Neural cell (in vitro differentiated cells): ENCODE measurements around the gene DIAPH2. TPM values are rescaled to one million over a fixed set of nuclear protein-coding genes. Genes with fewer than 3 reads are reported as not detected.

Experiments
- H2AFZ ChIP-seq: fragments of 200-600, 300-800 bp; sonication (generic), shearing (Covaris generic); 2 replicates; pipeline ENCODE4 v1.6.0; 2014; ENCODE audit warnings: low read depth, mild to moderate bottlenecking, antibody characterized with exemption, low read length, moderate library complexity
- H3F3A ChIP-seq: fragments of 200-600 bp; shearing (Covaris generic); 2 replicates; pipeline ENCODE4 v1.6.1; 2016; ENCODE audit warnings: mild to moderate bottlenecking, moderate library complexity, mixed read lengths, antibody characterized with exemption, low read length; ENCODE audit not compliant: insufficient read depth, poor library complexity, severe bottlenecking
- H3K27ac ChIP-seq: fragments of 200-600, 300-800 bp; sonication (generic), shearing (Covaris generic); 2 replicates; pipeline ENCODE4 v1.5.1; 2014; ENCODE audit warnings: mild to moderate bottlenecking, low read length, moderate library complexity
- H3K27me3 ChIP-seq: fragments of 300-800, 200-600 bp; sonication (generic), shearing (Covaris generic); 2 replicates; pipeline ENCODE4 v1.6.0; 2014; ENCODE audit warnings: mild to moderate bottlenecking, low read depth, low read length, moderate library complexity; ENCODE audit not compliant: insufficient read depth
- H3K36me3 ChIP-seq: fragments of 300-800, 200-600 bp; sonication (generic), shearing (Covaris generic); 2 replicates; pipeline ENCODE4 v1.5.1; 2014; ENCODE audit warnings: mild to moderate bottlenecking, antibody characterized with exemption, low read length, moderate library complexity; ENCODE audit not compliant: insufficient read depth
- H3K4me2 ChIP-seq: fragments of 300-800, 200-600 bp; sonication (generic), shearing (Covaris generic); 2 replicates; pipeline ENCODE4 v1.6.0; 2014; ENCODE audit warnings: mild to moderate bottlenecking, low read length
- H3K4me3 ChIP-seq: fragments of 300-800, 200-600 bp; sonication (generic), shearing (Covaris generic); 2 replicates; pipeline ENCODE4 v1.5.1; 2014; ENCODE audit warnings: mild to moderate bottlenecking, low read length, moderate library complexity
- H3K79me2 ChIP-seq: fragments of 200-600 bp; shearing (Covaris generic); replicated peaks from 2 replicates; pipeline ENCODE4 v1.6.0; 2014; ENCODE audit warnings: mild to moderate bottlenecking, low read length, moderate library complexity; ENCODE audit not compliant: insufficient read depth
- H3K9ac ChIP-seq: fragments of 300-800, 200-600 bp; sonication (generic), shearing (Covaris generic); 2 replicates; pipeline ENCODE4 v1.6.1; 2016; ENCODE audit warnings: mild to moderate bottlenecking, low read length, mixed read lengths
- H3K9me2 ChIP-seq: fragments of 200-600 bp; shearing (Covaris generic); 2 replicates; pipeline ENCODE4 v1.6.1; 2016; ENCODE audit warnings: mild to moderate bottlenecking, low read length, mixed read lengths; ENCODE audit not compliant: insufficient read depth
- H3K9me3 ChIP-seq: fragments of 200-600, 300-800 bp; sonication (generic), shearing (Covaris generic); 2 replicates; pipeline ENCODE4 v1.6.1; 2016; ENCODE audit warnings: mild to moderate bottlenecking, mixed run types, low read length, moderate library complexity, mixed read lengths
- H4K20me1 ChIP-seq: fragments of 200-600 bp; shearing (Covaris generic); 2 replicates; pipeline ENCODE4 v1.6.1; 2016; ENCODE audit warnings: mild to moderate bottlenecking, mixed run types; ENCODE audit not compliant: insufficient read depth
- CTCF ChIP-seq: fragments of 450-650 bp; IDR thresholded peaks from 2 replicates; pipeline ENCODE4 v1.5.1; 2014; ENCODE audit warnings: antibody characterized with exemption, mild to moderate bottlenecking, moderate library complexity; ENCODE audit not compliant: poor library complexity, severe bottlenecking
- EP300 ChIP-seq: fragments of 450-650 bp; conservative IDR thresholded peaks from 2 replicates; pipeline ENCODE4 v1.6.1; 2014; ENCODE audit warnings: antibody characterized with exemption, mild to moderate bottlenecking, moderate library complexity; ENCODE audit not compliant: poor library complexity, severe bottlenecking
- EZH2 ChIP-seq: fragments of 200-600, 300-800 bp; shearing (Covaris generic), sonication (generic); IDR thresholded peaks from 2 replicates; pipeline ENCODE4 v1.6.1; 2014; ENCODE audit warnings: antibody characterized with exemption, low read length, borderline replicate concordance, mild to moderate bottlenecking; ENCODE audit not compliant: insufficient read depth, poor library complexity, severe bottlenecking
- MXI1 ChIP-seq: fragments of 450-650 bp; conservative IDR thresholded peaks from 2 replicates; pipeline ENCODE4 v1.6.1; 2014; ENCODE audit warnings: antibody characterized with exemption, mild to moderate bottlenecking; ENCODE audit not compliant: poor library complexity, severe bottlenecking
- POLR2AphosphoS5 ChIP-seq: IDR thresholded peaks from 2 replicates; pipeline ENCODE4 v1.6.1; 2012
- RAD21 ChIP-seq: fragments of 450-650 bp; conservative IDR thresholded peaks from 2 replicates; pipeline ENCODE4 v1.6.1; 2014; ENCODE audit warnings: antibody characterized with exemption, mild to moderate bottlenecking, moderate library complexity
- REST ChIP-seq: IDR thresholded peaks from 2 replicates; pipeline ENCODE4 v1.6.1; 2012; ENCODE audit warnings: borderline replicate concordance
- SMC3 ChIP-seq: fragments of 450-650 bp; conservative IDR thresholded peaks from 2 replicates; pipeline ENCODE4 v1.6.1; 2014; ENCODE audit warnings: antibody characterized with exemption, mild to moderate bottlenecking, moderate library complexity; ENCODE audit not compliant: poor library complexity
- TAF1 ChIP-seq: IDR thresholded peaks from 2 replicates; pipeline ENCODE4 v1.6.1; 2012; ENCODE audit warnings: low read depth
- polyA plus RNA-seq: library from polyadenylated mRNA; depleted of rRNA; stranded (reverse); fragments of >200 nt; gene quantifications from 2 replicates; pipeline ENCODE4 v1.2.3, GENCODE V29; 2014

DIAPH2 gene
- polyA plus RNA-seq, 1 donor from 2014 or later, result 0.07 TPM

GRCh38 chrX:97215186-97215585 is 530.5 kb downstream of the DIAPH2 start:
- H3K27ac ChIP-seq, result no peak overlapping the region
- no peaks in the 10 kb centered on the region for H3F3A ChIP-seq
- no peak overlapping the region for H3K9ac ChIP-seq
- H3K9me3 ChIP-seq, result no peaks in the 10 kb centered on the region
- no peaks in the 10 kb centered on the region for H3K79me2 ChIP-seq
- H3K27me3 ChIP-seq, result no peaks in the 10 kb centered on the region
- TF ChIP-seq TAF1, result no peak
- no peak for TF ChIP-seq EP300
- no peak for TF ChIP-seq CTCF
- no peak for TF ChIP-seq EZH2
- no peak for TF ChIP-seq MXI1
- no peak for TF ChIP-seq SMC3
- TF ChIP-seq RAD21, result no peak
- TF ChIP-seq POLR2AphosphoS5, result no peak
- TF ChIP-seq REST, result no peak
- no peaks in the 10 kb centered on the region for H3K9me2 ChIP-seq
- H3K36me3 ChIP-seq, result no peaks in the 10 kb centered on the region
- no peak overlapping the region for H3K4me2 ChIP-seq
- H4K20me1 ChIP-seq, result no peaks in the 10 kb centered on the region
- H2AFZ ChIP-seq, result no peak overlapping the region
- H3K4me3 ChIP-seq, result no peak overlapping the region

DNA sequence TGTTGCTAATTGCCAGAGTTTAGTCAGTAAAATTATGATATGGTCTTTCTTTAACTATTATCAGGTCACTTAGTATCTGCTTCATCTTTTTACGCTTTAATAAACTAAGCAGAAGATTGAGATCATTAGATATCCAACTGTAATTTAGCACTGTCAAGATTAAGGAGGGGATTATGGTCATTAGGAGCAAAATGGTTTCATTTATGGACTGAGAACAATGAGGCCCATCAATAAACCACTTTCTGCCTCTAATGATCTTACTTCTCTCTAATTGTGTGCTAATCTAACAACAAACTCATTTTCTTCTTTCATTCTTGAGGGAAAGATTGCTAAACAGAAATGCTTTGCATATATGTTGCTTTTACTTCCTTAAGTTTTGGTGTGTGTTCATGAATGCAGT is 539.5 kb downstream of the DIAPH2 start:
- no peak overlapping the region for H3K4me2 ChIP-seq
- H3K27me3 ChIP-seq, result no peaks in the 10 kb centered on the region
- no peaks in the 10 kb centered on the region for H3K79me2 ChIP-seq
- H3F3A ChIP-seq, result no peaks in the 10 kb centered on the region
- H3K9ac ChIP-seq, result no peak overlapping the region
- no peaks in the 10 kb centered on the region for H3K36me3 ChIP-seq
- no peak overlapping the region for H3K27ac ChIP-seq
- H3K4me3 ChIP-seq, result no peak overlapping the region
- no peaks in the 10 kb centered on the region for H3K9me2 ChIP-seq
- TF ChIP-seq TAF1 (no peak), POLR2AphosphoS5 (no peak), RAD21 (no peak), EZH2 (no peak), EP300 (no peak), SMC3 (no peak), REST (no peak), CTCF (no peak), MXI1 (no peak)
- no peaks in the 10 kb centered on the region for H3K9me3 ChIP-seq
- no peaks in the 10 kb centered on the region for H4K20me1 ChIP-seq
- H2AFZ ChIP-seq, result no peak overlapping the region
